ENCODE results near the gene TPBGL. TPM values are rescaled to one million over a fixed set of nuclear protein-coding genes. Genes with fewer than 3 reads are reported as not detected.

The TPBGL gene
- total RNA-seq, 4 donors from 2014 or later: not detected

DNA sequence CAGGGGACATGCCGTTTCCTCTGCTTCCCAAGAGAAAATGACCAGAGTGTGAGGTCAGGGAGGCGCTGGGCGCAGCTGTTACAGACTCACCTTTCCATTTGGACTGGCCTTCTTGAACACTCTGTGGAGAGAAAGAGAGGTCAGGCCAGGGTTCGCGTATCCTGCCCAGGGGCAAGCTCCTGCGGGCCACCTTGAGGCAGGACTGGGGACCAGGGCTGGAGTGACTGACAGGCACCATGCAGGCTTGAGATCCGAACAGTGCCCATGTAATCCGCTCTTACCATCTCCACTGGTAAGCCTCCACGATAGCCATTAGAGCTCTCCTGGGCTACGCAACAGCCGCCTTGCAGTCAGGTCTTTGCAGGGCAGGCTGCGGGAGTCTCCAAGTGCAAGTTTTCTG is 49.3 kb downstream of the TPBGL start:
- Histone ChIP-seq H3K9me3 (no peaks in the 10 kb centered on the region), H3K4me1 (no peaks in the 10 kb centered on the region), H3K27me3 (no peaks in the 10 kb centered on the region), H3K4me3 (no peak overlapping the region), H3K27ac (no peak overlapping the region), H3K36me3 (peaks cover 0 to 9% of the 10 kb centered on the region in 2 donors)
- ATAC-seq: no peak
- no peak for TF ChIP-seq POLR2A (IDR thresholded peaks at IDR 0.05)
- TF ChIP-seq, protein P1, sequence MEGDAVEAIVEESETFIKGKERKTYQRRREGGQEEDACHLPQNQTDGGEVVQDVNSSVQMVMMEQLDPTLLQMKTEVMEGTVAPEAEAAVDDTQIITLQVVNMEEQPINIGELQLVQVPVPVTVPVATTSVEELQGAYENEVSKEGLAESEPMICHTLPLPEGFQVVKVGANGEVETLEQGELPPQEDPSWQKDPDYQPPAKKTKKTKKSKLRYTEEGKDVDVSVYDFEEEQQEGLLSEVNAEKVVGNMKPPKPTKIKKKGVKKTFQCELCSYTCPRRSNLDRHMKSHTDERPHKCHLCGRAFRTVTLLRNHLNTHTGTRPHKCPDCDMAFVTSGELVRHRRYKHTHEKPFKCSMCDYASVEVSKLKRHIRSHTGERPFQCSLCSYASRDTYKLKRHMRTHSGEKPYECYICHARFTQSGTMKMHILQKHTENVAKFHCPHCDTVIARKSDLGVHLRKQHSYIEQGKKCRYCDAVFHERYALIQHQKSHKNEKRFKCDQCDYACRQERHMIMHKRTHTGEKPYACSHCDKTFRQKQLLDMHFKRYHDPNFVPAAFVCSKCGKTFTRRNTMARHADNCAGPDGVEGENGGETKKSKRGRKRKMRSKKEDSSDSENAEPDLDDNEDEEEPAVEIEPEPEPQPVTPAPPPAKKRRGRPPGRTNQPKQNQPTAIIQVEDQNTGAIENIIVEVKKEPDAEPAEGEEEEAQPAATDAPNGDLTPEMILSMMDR (IDR thresholded peaks at IDR 0.05 in 4 of 5, conservative IDR thresholded peaks at IDR 0.05 in 1 of 5): no peak
- in situ Hi-C loops (cut with MboI; ENCODE audit: low sequenced_read_pairs in 4 of 4) (loop anchor here in 3 of 4 donors (10.0 to 25.0 kb wide), 2 partner anchors 245 to 247 kb away; partner anchors contain the start of gene GDPD5 (in 2 of the 3)), intact Hi-C loops (cut with DNase I; ENCODE audit: low total_unique reads) (no loop called here)
- no peak for DNase-seq

DNA sequence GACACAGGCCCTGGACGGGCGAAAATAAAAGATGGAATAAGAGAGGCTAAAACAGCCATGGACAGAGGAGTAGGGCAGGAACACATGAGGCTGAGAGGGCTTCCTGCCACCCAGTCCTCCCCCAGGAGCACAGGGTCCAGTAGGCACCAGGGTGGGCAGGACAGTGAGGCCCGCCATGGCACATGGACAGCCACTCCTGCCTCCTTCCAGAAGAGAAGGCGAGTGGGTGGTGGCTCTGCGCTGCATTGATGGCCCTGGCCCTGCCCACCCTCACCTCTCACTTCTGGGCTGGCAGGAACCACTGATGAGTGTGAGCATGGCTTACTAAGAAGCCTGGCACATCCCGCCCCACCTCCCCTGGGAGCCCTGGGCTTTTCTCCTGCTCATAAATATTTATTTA is 51.2 kb downstream of the TPBGL start:
- in situ Hi-C loops (cut with MboI; ENCODE audit: low sequenced_read_pairs in 4 of 4): loop anchor here in 2 of 4 donors (25.0 kb wide), 1 partner anchor 246 kb away; the partner anchor contains the start of gene GDPD5 (in 2 of the 2)
- no peaks in the 10 kb centered on the region for H3K4me1 ChIP-seq
- H3K36me3 ChIP-seq: no peaks in the 10 kb centered on the region
- intact Hi-C loops (cut with DNase I; ENCODE audit: low total_unique reads): no loop called here
- TF ChIP-seq POLR2A (IDR thresholded peaks at IDR 0.05): no peak
- TF ChIP-seq, protein P1 (IDR thresholded peaks at IDR 0.05 in 4 of 5, conservative IDR thresholded peaks at IDR 0.05 in 1 of 5): no peak
- H3K27ac ChIP-seq: no peak overlapping the region
- DNase-seq (no peak), ATAC-seq (no peak)
- no peak overlapping the region for H3K4me3 ChIP-seq
- no peaks in the 10 kb centered on the region for H3K27me3 ChIP-seq
- no peaks in the 10 kb centered on the region for H3K9me3 ChIP-seq

DNA sequence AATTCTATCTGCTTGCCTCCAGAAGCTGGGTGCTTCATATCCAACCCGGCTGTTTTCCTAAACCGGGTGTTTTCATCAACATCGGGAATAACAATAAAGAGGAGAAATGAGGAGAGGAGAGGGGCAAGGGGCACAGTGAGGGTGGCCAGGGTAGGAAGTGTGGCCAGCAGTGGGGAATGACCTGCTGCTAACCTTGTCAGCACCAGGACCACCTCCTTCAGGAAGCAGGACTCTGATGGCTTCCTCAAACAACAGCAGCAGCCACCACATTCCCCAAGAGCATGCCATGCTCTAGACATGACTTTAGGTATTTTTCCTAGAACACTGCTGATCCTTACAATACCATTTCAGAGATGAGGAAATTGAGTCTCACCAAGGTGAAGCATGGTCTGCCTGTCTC is 52.4 kb downstream of the TPBGL start:
- no peaks in the 10 kb centered on the region for H3K9me3 ChIP-seq
- intact Hi-C loops (cut with DNase I; ENCODE audit: low total_unique reads): no loop called here
- no peaks in the 10 kb centered on the region for H3K27me3 ChIP-seq
- TF ChIP-seq POLR2A (IDR thresholded peaks at IDR 0.05): no peak
- TF ChIP-seq, protein P1 (IDR thresholded peaks at IDR 0.05 in 4 of 5, conservative IDR thresholded peaks at IDR 0.05 in 1 of 5): no peak
- H3K36me3 ChIP-seq: no peaks in the 10 kb centered on the region
- H3K4me1 ChIP-seq: no peaks in the 10 kb centered on the region
- no peak for ATAC-seq
- no peak overlapping the region for H3K4me3 ChIP-seq
- in situ Hi-C loops (cut with MboI; ENCODE audit: low sequenced_read_pairs in 4 of 4): loop anchor here in 2 of 4 donors (25.0 kb wide), 1 partner anchor 244 kb away; the partner anchor contains the start of gene GDPD5 (in 2 of the 2)
- no peak for DNase-seq
- H3K27ac ChIP-seq: no peak overlapping the region

Other genes with a start within 250 kb of the TPBGL start
- not detected for gene OR2AT4, start 143.9 kb upstream of the TPBGL start, total RNA-seq
- gene SLCO2B1, start 89.7 kb upstream of the TPBGL start, total RNA-seq: 10 to 100 TPM in 1 of 4 donors, 1 to 10 TPM in 3; 1.9 to 17.6 (median 5.0) TPM
- gene ARRB1, start 110.9 kb downstream of the TPBGL start, total RNA-seq: 10 to 100 TPM in 1 of 4 donors, 1 to 10 TPM in 3; 4.3 to 11.8 (median 5.4) TPM
- gene RPS3, start 158.7 kb downstream of the TPBGL start, total RNA-seq: 100 to 1,000 TPM; 572 to 979 (median 746) TPM
- gene KLHL35, start 192.4 kb downstream of the TPBGL start, total RNA-seq: 1 to 10 TPM in 2 of 4 donors, under 1 TPM in 1, not detected in 1; 0.53 to 1.8 (median 1.0) TPM